GM12878 (cell line): Measurements from ENCODE around the gene TRIM62.

ENCODE experiments used
- CBX5 ChIP-seq: sonication (generic); IDR thresholded peaks from 2 replicates; pipeline ENCODE4 v1.6.1; 2016; ENCODE audit warnings: low read depth, moderate library complexity, mild to moderate bottlenecking, inconsistent platforms
- CTCF ChIP-seq, 3 experiments: IDR thresholded peaks in 2 of 3; conservative IDR thresholded peaks in 1 of 3; 2 replicates each; pipeline ENCODE4 v1.5.1; 2011; ENCODE audit warnings: low read depth in 3 of 3, low read length in 3 of 3, mild to moderate bottlenecking in 3 of 3, control low read depth in 2 of 3, moderate library complexity in 2 of 3, inconsistent platforms in 1 of 3, mixed read lengths in 1 of 3; ENCODE audit not compliant: control insufficient read depth in 2 of 3, insufficient read depth in 1 of 3; ENCODE audit errors: extremely low read depth in 1 of 3
- FOS ChIP-seq: IDR thresholded peaks from 3 replicates; pipeline ENCODE4 v1.6.1; 2011; ENCODE audit warnings: borderline replicate concordance; ENCODE audit not compliant: insufficient read length; ENCODE audit errors: extremely low read depth
- POLR2A ChIP-seq: IDR thresholded peaks from 2 replicates; pipeline ENCODE4 v1.6.1; 2011; ENCODE audit warnings: low read depth, mild to moderate bottlenecking, low read length
- POLR2AphosphoS5 ChIP-seq: IDR thresholded peaks from 2 replicates; pipeline ENCODE4 v1.6.1; 2011; ENCODE audit warnings: mild to moderate bottlenecking, low read length, inconsistent platforms
- SMC3 ChIP-seq: IDR thresholded peaks from 2 replicates; pipeline ENCODE4 v1.6.1; 2011; ENCODE audit warnings: low read length, improper control_type of control experiment, borderline replicate concordance
- SP1 ChIP-seq: IDR thresholded peaks from one replicate; pipeline ENCODE4 v1.6.1; 2011; ENCODE audit warnings: low read depth, low read length
- TAF1 ChIP-seq: IDR thresholded peaks from 2 replicates; pipeline ENCODE4 v1.6.1; 2011; ENCODE audit warnings: mild to moderate bottlenecking, low read depth, low read length, borderline replicate concordance
- ZBED1 ChIP-seq: IDR thresholded peaks from 2 replicates; pipeline ENCODE4 v1.6.1; 2016; ENCODE audit warnings: borderline replicate concordance
- ZZZ3 ChIP-seq: IDR thresholded peaks from 2 replicates; pipeline ENCODE4 v1.6.1; 2011; ENCODE audit warnings: low read depth; ENCODE audit not compliant: control insufficient read depth, insufficient read length
- TF ChIP-seq, protein P1 (sequence below): IDR thresholded peaks from 2 replicates; pipeline ENCODE4 v1.6.1; 2011; ENCODE audit warnings: borderline replicate concordance, low read depth, mild to moderate bottlenecking, moderate library complexity, mixed read lengths, low read length; ENCODE audit not compliant: insufficient read depth; ENCODE audit errors: extremely low read length

DNA sequence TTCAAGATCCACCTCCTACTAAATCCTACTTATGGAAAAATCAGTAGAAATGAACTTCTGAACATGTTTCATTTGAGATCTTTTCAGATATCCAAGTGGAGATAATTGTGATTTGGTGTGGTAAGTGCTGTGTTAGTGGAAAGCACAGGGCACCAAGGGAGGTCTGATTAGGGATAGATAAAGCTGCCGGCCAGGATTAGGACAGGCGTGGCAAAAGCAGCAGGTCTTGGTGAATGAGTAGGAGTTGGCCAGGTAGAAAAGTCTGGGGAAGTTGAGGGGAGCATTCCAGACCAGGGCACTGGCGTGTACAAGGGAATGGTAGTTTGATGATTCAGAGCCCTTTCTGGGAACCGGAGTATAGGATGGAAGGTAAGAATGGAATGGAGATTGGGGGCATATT, 53.1 kb downstream of the TRIM62 start:
- TF ChIP-seq POLR2AphosphoS5: no peak
- no peak for TF ChIP-seq POLR2A
- TF ChIP-seq, protein P1, sequence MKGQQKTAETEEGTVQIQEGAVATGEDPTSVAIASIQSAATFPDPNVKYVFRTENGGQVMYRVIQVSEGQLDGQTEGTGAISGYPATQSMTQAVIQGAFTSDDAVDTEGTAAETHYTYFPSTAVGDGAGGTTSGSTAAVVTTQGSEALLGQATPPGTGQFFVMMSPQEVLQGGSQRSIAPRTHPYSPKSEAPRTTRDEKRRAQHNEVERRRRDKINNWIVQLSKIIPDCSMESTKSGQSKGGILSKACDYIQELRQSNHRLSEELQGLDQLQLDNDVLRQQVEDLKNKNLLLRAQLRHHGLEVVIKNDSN: no peak
- TF ChIP-seq CBX5: no peak
- no peak for TF ChIP-seq ZZZ3
- no peak for TF ChIP-seq FOS
- TF ChIP-seq TAF1: no peak
- TF ChIP-seq SMC3: no peak
- TF ChIP-seq SP1: no peak
- no peak for TF ChIP-seq ZBED1
- TF ChIP-seq CTCF (IDR thresholded peaks at IDR 0.05 in 2 of 3, conservative IDR thresholded peaks at IDR 0.05 in 1 of 3; ENCODE audit: control insufficient read depth in 2 of 3, extremely low read depth in 1 of 3, insufficient read depth in 1 of 3, low read depth in 3 of 3, low read length in 3 of 3): no peak
